HL-60 (cell line): Measurements from ENCODE around the gene MPRIP.

Source experiments
- CTCF ChIP-seq: IDR thresholded peaks from one replicate; pipeline ENCODE4 v1.5.1; 2011; ENCODE audit warnings: low read length, control low read depth, inconsistent platforms; ENCODE audit not compliant: insufficient read depth
- GABPA ChIP-seq: IDR thresholded peaks from 2 replicates; pipeline ENCODE4 v1.6.1; 2012; ENCODE audit warnings: low read depth
- POLR2AphosphoS5 ChIP-seq: IDR thresholded peaks from 2 replicates; pipeline ENCODE4 v1.6.1; 2012; ENCODE audit warnings: low read depth
- SPI1 ChIP-seq: IDR thresholded peaks from 2 replicates; pipeline ENCODE4 v1.6.1; 2012; ENCODE audit warnings: low read depth, mild to moderate bottlenecking, borderline replicate concordance

- TF ChIP-seq CTCF (no peak), POLR2AphosphoS5 (no peak), GABPA (no peak), SPI1 (no peak)
Observed at GRCh38 chr17:17059301-17059890, 17.1 kb downstream of the MPRIP start.
